ENCODE measurements around the gene DYSF. TPM values are rescaled to one million over a fixed set of nuclear protein-coding genes. Genes with fewer than 3 reads are reported as not detected.
A peak's percentile ranks its signal among the peaks of the same experiment; 100 is the strongest.

The DYSF gene
- total RNA-seq, 4 donors from 2014 or later: 3.7 to 18.7 (median 10.6) TPM

GRCh38 chr2:71500426-71501079 lies 47.2 kb downstream of the DYSF start:
- Histone ChIP-seq H3K27ac (peak overlapping the region in 2 of 4 donors; percentile 2 to 8), H3K9me3 (no peaks in the 10 kb centered on the region), H3K4me3 (no peak overlapping the region), H3K27me3 (no peaks in the 10 kb centered on the region), H3K4me1 (no peaks in the 10 kb centered on the region), H3K36me3 (no peaks in the 10 kb centered on the region)
- in situ Hi-C loops (cut with MboI; ENCODE audit: low pct_ligation_motif_present in 1 of 4, low pct_unique_long_range_greater_than_20kb in 1 of 4, low sequenced_read_pairs in 3 of 4) (loop anchor here in 3 of 4 donors (10.0 to 25.0 kb wide), 3 partner anchors 196 to 338 kb away; no protein-coding TSS in a partner anchor), intact Hi-C loops (cut with DNase I; ENCODE audit: low total_unique reads) (no loop called here)
- no peak for DNase-seq
- TF ChIP-seq EP300 (IDR thresholded peaks at IDR 0.05; ENCODE audit: low read depth) (no peak), POLR2AphosphoS5 (IDR thresholded peaks at IDR 0.05) (no peak), CTCF (IDR thresholded peaks at IDR 0.05) (no peak), POLR2A (IDR thresholded peaks at IDR 0.05) (no peak)
- 63 to 80% methylated on average over 1 to 7 of the region's 7 CpGs for WGBS, 2 donors (ENCODE audit: low coverage in 1 of 2)

- H3K4me3 ChIP-seq: no peak overlapping the region
- no peaks in the 10 kb centered on the region for H3K4me1 ChIP-seq
- in situ Hi-C loops (cut with MboI; ENCODE audit: low pct_ligation_motif_present in 1 of 4, low pct_unique_long_range_greater_than_20kb in 1 of 4, low sequenced_read_pairs in 3 of 4) (loop anchor here in 3 of 4 donors (10.0 to 25.0 kb wide), 3 partner anchors 198 to 341 kb away; no protein-coding TSS in a partner anchor), intact Hi-C loops (cut with DNase I; ENCODE audit: low total_unique reads) (no loop called here)
- H3K27me3 ChIP-seq: no peaks in the 10 kb centered on the region
- peak overlapping the region in 2 of 4 donors; percentile 5 to 15 for H3K27ac ChIP-seq
- DNase-seq: no peak
- WGBS, 2 donors (ENCODE audit: low coverage in 1 of 2): 87% methylated on average over 6 of the region's 6 CpGs; no CpG with 5 or more reads in 1 of the 2 donors
- H3K9me3 ChIP-seq: no peaks in the 10 kb centered on the region
- no peaks in the 10 kb centered on the region for H3K36me3 ChIP-seq
- TF ChIP-seq POLR2AphosphoS5 (IDR thresholded peaks at IDR 0.05): no peak
- no peak for TF ChIP-seq CTCF (IDR thresholded peaks at IDR 0.05)
- TF ChIP-seq EP300 (IDR thresholded peaks at IDR 0.05; ENCODE audit: low read depth): no peak
- TF ChIP-seq POLR2A (IDR thresholded peaks at IDR 0.05): no peak
Measured at GRCh38 chr2:71502941-71503738, 49.8 kb downstream of the DYSF start.

- Histone ChIP-seq H3K4me3 (no peak overlapping the region), H3K9me3 (no peaks in the 10 kb centered on the region), H3K27ac (peak overlapping the region in 2 of 4 donors; percentile 5 to 15), H3K36me3 (no peaks in the 10 kb centered on the region), H3K27me3 (no peaks in the 10 kb centered on the region), H3K4me1 (no peaks in the 10 kb centered on the region)
- DNase-seq: no peak
- TF ChIP-seq CTCF (IDR thresholded peaks at IDR 0.05) (no peak), POLR2AphosphoS5 (IDR thresholded peaks at IDR 0.05) (no peak), POLR2A (IDR thresholded peaks at IDR 0.05) (no peak), EP300 (IDR thresholded peaks at IDR 0.05; ENCODE audit: low read depth) (no peak)
- in situ Hi-C loops (cut with MboI; ENCODE audit: low pct_ligation_motif_present in 1 of 4, low pct_unique_long_range_greater_than_20kb in 1 of 4, low sequenced_read_pairs in 3 of 4) (loop anchor here in 3 of 4 donors (10.0 to 25.0 kb wide), 3 partner anchors 199 to 342 kb away; no protein-coding TSS in a partner anchor), intact Hi-C loops (cut with DNase I; ENCODE audit: low total_unique reads) (no loop called here)
- WGBS, 2 donors (ENCODE audit: low coverage in 1 of 2): 69% methylated on average over 7 of the region's 7 CpGs; no CpG with 5 or more reads in 1 of the 2 donors
Measured at GRCh38 chr2:71503837-71504236, 50.5 kb downstream of the DYSF start.

- Histone ChIP-seq H3K9me3 (no peaks in the 10 kb centered on the region), H3K27ac (no peak overlapping the region), H3K27me3 (no peaks in the 10 kb centered on the region), H3K4me3 (no peak overlapping the region), H3K4me1 (no peaks in the 10 kb centered on the region), H3K36me3 (no peaks in the 10 kb centered on the region)
- TF ChIP-seq EP300 (IDR thresholded peaks at IDR 0.05; ENCODE audit: low read depth): no peak
- TF ChIP-seq CTCF (IDR thresholded peaks at IDR 0.05): no peak
- TF ChIP-seq POLR2AphosphoS5 (IDR thresholded peaks at IDR 0.05): no peak
- no peak for TF ChIP-seq POLR2A (IDR thresholded peaks at IDR 0.05)
- WGBS, 2 donors (ENCODE audit: low coverage in 1 of 2): 92% methylated on average over 7 of the region's 7 CpGs; no CpG with 5 or more reads in 1 of the 2 donors
- no peak for DNase-seq
- in situ Hi-C loops (cut with MboI; ENCODE audit: low pct_ligation_motif_present in 1 of 4, low pct_unique_long_range_greater_than_20kb in 1 of 4, low sequenced_read_pairs in 3 of 4) (loop anchor here in 3 of 4 donors (5.0 to 25.0 kb wide), 4 partner anchors 200 to 342 kb away; no protein-coding TSS in a partner anchor), intact Hi-C loops (cut with DNase I; ENCODE audit: low total_unique reads) (no loop called here)
Measured at GRCh38 chr2:71504611-71505010, 51.2 kb downstream of the DYSF start.

All from transverse colon (tissue), 4 donors.